SJCRH30 (cell line): Measurements from ENCODE around the gene SUN1. TPM values are rescaled to one million over a fixed set of nuclear protein-coding genes. Genes with fewer than 3 reads are reported as not detected.

Experiments
- DNase-seq, 2 experiments: peaks; one replicate each; pipeline ENCODE4 v3.0.0-alpha.2; 2015 to 2020
- H3K27ac ChIP-seq: fragments of 250-450 bp; sonication (Bioruptor Pico); 2 replicates; pipeline ENCODE4 v1.5.1; 2020; ENCODE audit warnings: mild to moderate bottlenecking, moderate library complexity
- H3K27me3 ChIP-seq: fragments of 250-450 bp; sonication (Bioruptor Pico); 2 replicates; pipeline ENCODE4 v1.5.1; 2020; ENCODE audit warnings: mild to moderate bottlenecking, moderate library complexity
- H3K36me3 ChIP-seq: fragments of 250-450 bp; sonication (Bioruptor Pico); 2 replicates; pipeline ENCODE4 v1.5.1; 2020; ENCODE audit warnings: mild to moderate bottlenecking, moderate library complexity
- H3K4me1 ChIP-seq: fragments of 250-450 bp; sonication (Bioruptor Pico); 2 replicates; pipeline ENCODE4 v1.5.1; 2020; ENCODE audit warnings: mild to moderate bottlenecking, moderate library complexity
- H3K4me3 ChIP-seq: fragments of 250-450 bp; sonication (Bioruptor Pico); 2 replicates; pipeline ENCODE4 v1.5.1; 2020; ENCODE audit warnings: mild to moderate bottlenecking, moderate library complexity
- H3K9me3 ChIP-seq: fragments of 250-450 bp; sonication (Bioruptor Pico); replicated peaks from 2 replicates; pipeline ENCODE4 v1.5.1; 2020; ENCODE audit warnings: mild to moderate bottlenecking, moderate library complexity
- total RNA-seq: library from RNA; depleted of rRNA; stranded (reverse); fragments of >200 nt; shearing (Covaris generic); gene quantifications from 2 replicates; pipeline ENCODE4 v1.2.3, GENCODE V29; 2014

The SUN1 gene
- total RNA-seq, 1 experiment from 2014 or later: 83.3 TPM

DNA sequence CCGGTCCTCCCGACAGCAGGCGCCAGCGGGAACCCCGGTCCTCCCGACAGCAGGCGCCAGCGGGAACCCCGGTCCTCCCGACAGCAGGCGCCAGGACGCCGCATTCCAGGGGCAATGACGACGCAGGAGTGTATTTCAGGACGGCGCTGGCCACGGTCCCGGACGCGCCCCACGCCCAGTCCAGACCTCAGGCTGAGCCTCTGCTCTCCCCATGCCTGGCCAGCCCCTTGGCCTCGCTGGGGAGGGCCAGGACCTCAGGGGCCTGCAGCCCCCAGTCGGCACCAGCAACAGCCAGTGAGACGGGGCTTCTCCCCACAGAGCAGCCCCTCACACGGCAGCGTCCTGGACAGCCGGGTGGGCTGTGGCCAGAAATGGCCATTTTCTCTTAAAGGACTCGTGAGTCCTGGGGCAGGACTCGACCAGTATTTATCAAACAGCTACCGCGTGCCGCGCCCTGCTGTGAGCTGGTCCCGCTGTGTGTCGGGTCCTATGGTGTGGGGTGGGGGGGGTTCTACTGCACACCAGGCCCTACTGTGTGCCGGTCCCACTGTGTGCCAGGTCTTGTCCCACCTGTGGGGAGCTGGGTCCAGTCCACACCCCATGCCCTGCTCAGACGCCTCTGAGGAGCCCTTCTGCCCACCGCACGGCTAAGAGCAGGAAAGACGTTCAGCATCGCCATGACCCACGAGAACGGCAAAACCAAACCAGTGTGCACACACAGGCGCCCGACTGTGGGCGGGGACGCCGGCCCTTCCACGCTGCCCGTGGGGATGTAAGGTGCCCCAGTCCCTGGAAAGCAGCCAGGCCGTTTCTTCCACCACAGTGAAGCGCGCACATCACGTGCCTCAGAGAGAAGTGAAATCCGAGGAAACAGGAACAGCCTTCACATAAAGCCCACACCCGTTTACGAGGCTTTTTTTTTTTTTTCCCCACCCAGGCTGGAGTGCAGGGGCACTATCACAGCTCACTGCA is 77.4 kb downstream of the SUN1 start:
- no peak overlapping the region for H3K27ac ChIP-seq
- H3K36me3 ChIP-seq: no peaks in the 10 kb centered on the region
- H3K4me1 ChIP-seq: no peaks in the 10 kb centered on the region; the same call in 1 of the 2 replicates
- H3K4me3 ChIP-seq: no peak overlapping the region
- DNase-seq: no peak
- no peaks in the 10 kb centered on the region for H3K9me3 ChIP-seq
- H3K27me3 ChIP-seq: peaks cover 2% of the 10 kb centered on the region

DNA sequence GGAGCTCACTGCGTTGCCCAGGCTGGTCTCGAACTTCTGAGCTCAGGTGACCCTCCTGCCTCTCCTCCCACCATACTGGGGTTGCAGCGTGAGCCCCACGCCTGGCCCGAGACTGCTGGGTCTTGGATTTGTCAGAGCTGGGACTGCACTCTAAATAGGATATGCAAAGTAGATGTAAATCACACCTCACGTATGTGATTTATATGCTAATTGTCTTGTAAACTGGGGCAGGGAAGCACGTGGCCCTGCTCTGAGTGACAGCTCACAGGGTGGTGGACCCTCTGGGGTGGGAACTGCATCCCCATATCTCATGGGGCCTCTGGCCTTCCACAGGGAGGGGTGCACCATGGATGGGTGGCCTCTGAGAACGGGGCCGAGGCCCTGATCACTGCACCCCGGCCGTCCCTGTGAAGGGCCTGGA is 78.2 kb downstream of the SUN1 start:
- Histone ChIP-seq H3K27me3 (0 out of 2 replicates have a peak, but pooled peaks cover 2% of the 10 kb centered on the region), H3K27ac (no peak overlapping the region)
- DNase-seq: no peak

DNA sequence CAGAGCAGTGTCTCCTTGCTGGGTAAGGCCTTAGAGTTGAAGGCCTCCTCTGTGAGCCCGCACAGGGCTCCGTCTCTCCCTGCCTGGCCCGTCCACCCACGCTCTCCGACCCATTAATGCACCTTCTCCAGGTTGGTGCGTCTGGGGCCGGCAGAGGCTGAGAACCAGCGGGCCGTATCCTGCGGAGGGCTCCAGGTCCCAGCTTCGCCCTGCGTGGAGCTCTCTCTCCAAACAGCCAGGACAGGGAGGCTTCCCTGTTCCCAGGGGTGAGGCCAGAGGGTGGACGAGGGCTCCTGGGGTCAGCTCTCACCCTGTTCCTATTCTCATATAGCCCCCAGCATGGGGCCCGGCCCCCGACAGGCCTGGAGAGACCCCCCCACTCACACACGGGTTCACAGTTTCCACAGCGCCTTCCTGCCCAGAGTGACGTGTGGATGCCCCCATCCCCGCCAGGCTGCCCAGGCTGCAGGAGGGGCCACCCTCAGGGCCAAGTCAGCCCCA is 78.7 kb downstream of the SUN1 start:
- Histone ChIP-seq H3K4me3 (no peak overlapping the region), H3K27me3 (0 out of 2 replicates have a peak, but pooled peaks cover 2% of the 10 kb centered on the region), H3K4me1 (no peaks in the 10 kb centered on the region), H3K36me3 (no peaks in the 10 kb centered on the region), H3K27ac (no peak overlapping the region), H3K9me3 (no peaks in the 10 kb centered on the region)
- no peak for DNase-seq

More for the DNA sequence above, 78.2 kb downstream of the SUN1 start:
- H3K4me3 ChIP-seq: no peak overlapping the region
- no peaks in the 10 kb centered on the region for H3K9me3 ChIP-seq
- H3K36me3 ChIP-seq: no peaks in the 10 kb centered on the region
- no peaks in the 10 kb centered on the region for H3K4me1 ChIP-seq

DNA sequence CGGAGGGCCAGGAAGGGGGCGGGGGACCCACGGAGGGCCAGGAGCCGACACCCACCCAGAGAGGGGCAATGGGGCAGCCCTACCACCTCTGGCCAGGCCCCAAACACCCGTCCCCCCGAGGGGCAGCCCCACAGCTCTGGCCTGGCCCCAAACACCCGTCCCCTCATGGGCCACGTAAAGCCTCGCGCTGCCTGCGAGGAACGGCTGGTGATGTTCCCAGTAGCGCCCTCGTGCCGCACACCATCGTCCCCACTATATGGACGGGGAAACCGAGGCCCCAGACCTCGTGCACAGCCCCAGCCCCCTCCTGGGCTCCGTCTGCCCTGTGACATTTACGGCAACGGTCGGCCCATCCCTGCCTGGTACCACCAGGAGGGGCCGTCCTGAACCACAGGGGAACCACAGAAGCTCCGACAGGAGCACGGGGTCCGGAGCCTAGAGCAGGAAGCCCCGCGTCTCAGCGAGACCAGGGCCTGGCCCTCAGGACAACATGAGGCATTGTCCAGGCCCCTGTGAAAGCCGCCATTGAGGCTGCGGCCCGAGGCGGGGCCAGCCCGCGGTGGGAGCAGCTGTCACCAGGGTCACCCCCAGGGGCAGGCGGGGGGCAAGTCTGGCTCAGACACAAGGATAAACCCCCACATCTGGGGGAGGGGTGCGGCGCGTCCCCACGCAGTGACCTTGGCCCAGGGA is 79.7 kb downstream of the SUN1 start:
- no peak for DNase-seq
- Histone ChIP-seq H3K9me3 (no peaks in the 10 kb centered on the region), H3K4me1 (no peaks in the 10 kb centered on the region), H3K4me3 (no peak overlapping the region), H3K36me3 (no peaks in the 10 kb centered on the region), H3K27ac (no peak overlapping the region), H3K27me3 (peaks cover 7% of the 10 kb centered on the region; the same call in 1 of the 2 replicates)

DNA sequence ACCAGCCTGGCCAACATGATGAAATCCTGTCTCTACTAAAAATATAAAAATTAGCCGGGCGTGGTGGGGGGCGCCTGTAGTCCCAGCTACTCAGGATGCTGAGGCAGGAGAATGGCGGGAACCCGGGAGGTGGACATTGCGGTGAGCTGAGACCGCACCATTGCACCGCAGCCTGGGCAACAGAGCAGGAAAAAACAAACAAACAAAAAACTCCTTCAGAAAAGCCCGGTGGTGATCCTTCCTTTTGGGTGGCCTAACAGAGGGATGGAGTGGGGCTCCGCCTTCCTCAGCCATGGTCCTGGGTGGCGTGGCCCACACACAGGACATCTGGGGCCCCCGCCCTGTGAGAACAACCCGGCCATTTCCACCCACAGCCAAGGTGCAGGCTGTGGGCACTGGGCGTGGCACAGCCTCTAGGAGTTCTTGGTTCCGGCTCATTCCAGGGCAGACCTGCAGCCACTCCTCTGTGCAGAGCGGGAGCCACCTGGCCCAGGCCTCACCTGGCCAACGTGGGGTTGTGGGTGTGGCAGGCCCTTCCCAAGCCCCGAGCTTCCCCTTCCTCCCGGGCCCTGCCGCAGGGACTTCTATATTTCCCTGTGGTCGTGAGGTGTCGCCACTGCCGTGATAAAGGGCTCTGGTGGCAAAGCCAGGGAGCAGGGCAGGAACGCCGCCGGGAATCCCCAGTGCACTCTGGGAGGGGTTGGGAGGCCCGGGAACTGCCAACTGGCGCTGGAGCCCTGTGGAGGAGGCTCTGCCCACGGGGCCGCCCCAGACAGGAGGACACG is 81.7 kb downstream of the SUN1 start:
- H3K4me1 ChIP-seq: no peaks in the 10 kb centered on the region
- H3K4me3 ChIP-seq: no peak overlapping the region
- no peaks in the 10 kb centered on the region for H3K36me3 ChIP-seq
- peaks cover 12% of the 10 kb centered on the region; the same call in 1 of the 2 replicates for H3K27me3 ChIP-seq
- DNase-seq: no peak
- no peaks in the 10 kb centered on the region for H3K9me3 ChIP-seq
- no peak overlapping the region for H3K27ac ChIP-seq

DNA sequence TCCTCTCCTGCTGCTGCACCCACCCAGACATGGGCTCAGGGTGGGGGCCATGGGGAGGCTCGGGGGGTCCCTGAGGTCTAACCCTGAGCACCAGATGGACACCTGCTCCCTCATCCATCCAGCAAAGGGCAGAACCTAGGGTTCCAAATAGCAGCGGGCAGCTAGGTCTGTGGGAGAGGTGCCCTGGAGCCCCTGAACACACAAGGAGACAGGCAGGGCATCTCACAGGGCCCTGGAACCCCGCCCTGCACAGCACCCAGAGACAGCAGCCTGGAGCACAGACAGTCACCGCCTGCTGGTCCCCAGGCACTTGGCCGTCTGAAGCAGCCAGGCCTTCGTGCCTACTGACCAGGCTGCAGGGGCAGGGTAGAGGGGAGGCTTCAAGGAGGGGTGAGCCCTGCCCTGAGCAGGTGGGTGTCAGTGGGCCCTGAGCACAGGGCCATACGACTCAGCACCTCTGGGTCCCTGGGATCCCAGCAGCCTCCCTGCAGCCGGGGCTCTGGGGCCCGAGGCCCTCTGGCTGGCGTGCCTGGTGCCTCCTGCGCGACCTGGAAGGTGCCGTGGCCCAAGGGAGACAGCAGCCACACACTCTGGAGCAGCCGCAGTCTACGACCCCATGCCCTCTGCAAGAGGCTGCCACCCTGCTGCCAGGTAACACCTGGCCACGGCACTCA is 82.4 kb downstream of the SUN1 start:
- H3K4me3 ChIP-seq: no peak overlapping the region
- no peaks in the 10 kb centered on the region for H3K9me3 ChIP-seq

DNA sequence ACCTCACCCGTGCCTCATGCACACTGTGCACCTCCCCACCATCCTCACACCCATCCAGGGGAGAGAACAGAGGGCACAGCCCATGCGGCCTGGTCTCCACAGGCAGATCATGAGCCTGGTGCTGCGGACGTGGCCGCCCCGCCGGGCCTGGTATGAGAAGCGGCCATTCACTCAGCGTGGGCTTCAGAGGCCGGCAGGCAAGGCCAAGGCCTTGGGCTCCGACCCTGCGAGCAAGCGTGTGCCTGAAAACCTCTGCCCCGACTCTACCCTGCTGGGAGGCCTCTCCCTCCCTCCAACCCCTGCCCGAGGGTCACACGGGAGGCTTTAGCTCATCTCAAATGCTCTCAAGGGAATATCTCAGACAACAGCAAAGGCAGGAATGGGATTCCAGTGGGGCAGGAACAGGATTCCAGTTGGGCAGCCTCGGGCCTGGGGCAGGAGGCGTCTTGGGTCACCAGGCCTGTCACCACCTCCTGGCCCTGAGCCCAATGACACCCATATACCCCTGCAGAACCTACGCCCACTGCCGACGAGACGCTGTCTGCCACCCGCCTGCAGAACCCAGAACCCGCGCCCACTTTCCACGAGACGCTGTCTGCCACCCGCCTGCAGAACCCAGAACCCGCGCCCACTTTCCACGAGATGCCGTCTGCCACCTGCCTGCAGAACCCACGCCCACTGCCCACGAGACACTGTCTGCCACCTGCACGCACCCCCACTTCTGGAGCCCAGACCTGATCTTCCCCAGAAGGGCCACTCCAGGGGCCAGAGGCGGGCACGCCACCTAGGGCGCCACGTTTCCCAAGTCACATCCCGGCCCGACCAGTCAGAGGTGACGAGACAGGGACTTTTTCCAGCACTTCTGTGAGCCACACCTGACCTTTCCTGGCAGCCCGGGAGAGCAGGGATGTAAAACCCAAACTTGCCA is 83.3 kb downstream of the SUN1 start:
- no peak overlapping the region for H3K4me3 ChIP-seq
- peaks cover 12% of the 10 kb centered on the region; the same call in 1 of the 2 replicates for H3K27me3 ChIP-seq
- H3K4me1 ChIP-seq: no peaks in the 10 kb centered on the region
- no peak for DNase-seq
- no peaks in the 10 kb centered on the region for H3K9me3 ChIP-seq
- no peak overlapping the region for H3K27ac ChIP-seq
- no peaks in the 10 kb centered on the region for H3K36me3 ChIP-seq

More for the DNA sequence above, 82.4 kb downstream of the SUN1 start:
- H3K4me1 ChIP-seq: no peaks in the 10 kb centered on the region
- DNase-seq: no peak
- peaks cover 12% of the 10 kb centered on the region; the same call in 1 of the 2 replicates for H3K27me3 ChIP-seq
- no peak overlapping the region for H3K27ac ChIP-seq
- H3K36me3 ChIP-seq: no peaks in the 10 kb centered on the region

DNA sequence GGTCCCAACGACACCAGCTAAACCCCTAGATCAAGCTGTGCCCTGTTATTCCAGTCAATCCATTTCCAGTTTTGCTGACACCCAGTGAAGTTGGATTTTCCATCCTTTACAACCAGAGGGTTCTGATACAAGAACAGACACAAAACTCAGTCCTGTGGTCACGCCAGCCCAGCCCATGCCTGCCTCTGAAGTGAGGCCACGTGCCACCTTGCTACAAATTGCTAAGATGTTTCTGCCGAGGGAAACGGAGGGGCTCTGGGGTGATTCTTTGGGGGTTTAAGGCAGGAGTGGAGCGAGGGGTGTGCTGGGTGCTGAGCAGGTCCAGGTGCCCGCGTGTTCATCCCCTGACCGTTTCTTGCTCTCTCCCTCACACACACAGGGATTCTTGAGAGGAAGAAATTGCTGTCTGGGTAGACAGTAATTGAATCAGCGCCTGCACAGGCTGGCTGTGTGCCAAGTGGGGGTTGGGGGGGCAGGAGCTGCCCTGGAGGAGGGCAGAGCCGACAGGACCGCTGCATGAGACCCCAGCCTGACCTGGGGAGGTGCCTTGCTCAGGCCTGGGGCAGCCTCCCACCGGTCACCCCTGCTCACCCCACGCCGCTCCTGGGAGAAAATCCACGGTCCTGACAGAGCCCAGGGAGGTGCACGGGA is 84.1 kb downstream of the SUN1 start:
- no peak for DNase-seq
- no peak overlapping the region for H3K27ac ChIP-seq

DNA sequence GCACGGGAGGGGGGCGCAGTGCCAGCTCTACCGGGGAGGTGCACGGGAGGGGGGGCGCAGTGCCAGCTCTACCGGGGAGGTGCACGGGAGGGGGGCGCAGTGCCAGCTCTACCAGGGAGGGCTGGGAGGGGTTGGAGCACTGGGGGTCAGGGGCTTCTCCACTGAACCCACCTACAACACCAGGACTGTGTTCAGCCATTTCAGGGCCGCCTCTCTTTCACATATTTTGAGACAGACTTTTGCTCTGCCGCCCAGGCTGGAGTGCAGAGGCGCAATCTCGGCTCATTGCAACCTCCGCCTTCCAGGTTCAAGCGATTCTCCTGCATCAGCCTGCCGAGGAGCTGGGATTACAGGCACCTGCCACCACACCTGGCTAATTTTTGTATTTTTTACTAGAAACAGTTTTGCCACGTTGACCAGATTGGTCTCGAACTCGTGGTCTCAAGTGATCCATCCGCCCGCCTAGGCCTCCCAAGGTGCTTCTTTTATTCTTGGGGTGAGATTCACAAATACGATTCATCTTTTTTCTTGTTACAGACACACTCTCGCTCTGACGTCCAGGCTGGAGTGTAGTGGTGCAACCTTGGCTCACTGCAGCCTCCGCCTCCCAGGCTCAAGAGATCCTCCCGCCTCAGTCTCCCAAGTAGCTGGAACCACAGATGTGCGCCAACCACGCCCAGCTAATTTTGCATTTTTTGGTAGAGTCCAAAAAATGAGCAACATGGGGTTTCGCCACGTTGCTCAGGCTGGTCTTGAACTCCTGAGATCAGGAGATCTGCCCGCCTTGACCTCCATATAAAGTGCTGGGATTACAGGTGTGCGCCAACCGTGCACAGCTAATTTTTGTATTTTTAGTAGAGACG is 85.2 kb downstream of the SUN1 start:
- H3K4me1 ChIP-seq: no peaks in the 10 kb centered on the region
- no peak for DNase-seq
- no peak overlapping the region for H3K4me3 ChIP-seq
- no peaks in the 10 kb centered on the region for H3K9me3 ChIP-seq
- no peak overlapping the region for H3K27ac ChIP-seq
- H3K27me3 ChIP-seq: peaks cover 12% of the 10 kb centered on the region; the same call in 1 of the 2 replicates
- H3K36me3 ChIP-seq: no peaks in the 10 kb centered on the region

More for the DNA sequence above, 84.1 kb downstream of the SUN1 start:
- H3K36me3 ChIP-seq: no peaks in the 10 kb centered on the region
- H3K4me3 ChIP-seq: no peak overlapping the region
- peaks cover 12% of the 10 kb centered on the region; the same call in 1 of the 2 replicates for H3K27me3 ChIP-seq
- H3K4me1 ChIP-seq: no peaks in the 10 kb centered on the region
- H3K9me3 ChIP-seq: no peaks in the 10 kb centered on the region

DNA sequence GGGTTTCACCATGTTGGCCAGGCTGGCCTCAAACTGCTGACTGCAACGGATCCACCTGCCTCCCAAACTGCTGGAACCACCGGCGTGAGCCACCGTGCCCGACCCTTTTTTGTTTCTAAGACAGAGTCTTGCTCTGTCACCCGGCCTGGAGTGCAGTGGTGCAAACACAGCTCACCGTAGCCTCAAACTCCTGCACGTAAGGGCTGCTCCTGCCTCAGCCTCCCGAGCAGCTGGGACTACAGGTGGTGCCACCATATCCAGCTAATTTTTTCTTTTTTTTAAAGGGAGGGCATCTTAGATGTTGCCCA is 85.8 kb downstream of the SUN1 start:
- Histone ChIP-seq H3K27me3 (peaks cover 12% of the 10 kb centered on the region; the same call in 1 of the 2 replicates), H3K9me3 (no peaks in the 10 kb centered on the region), H3K36me3 (no peaks in the 10 kb centered on the region), H3K4me3 (no peak overlapping the region), H3K4me1 (no peaks in the 10 kb centered on the region), H3K27ac (no peak overlapping the region)
- no peak for DNase-seq

DNA sequence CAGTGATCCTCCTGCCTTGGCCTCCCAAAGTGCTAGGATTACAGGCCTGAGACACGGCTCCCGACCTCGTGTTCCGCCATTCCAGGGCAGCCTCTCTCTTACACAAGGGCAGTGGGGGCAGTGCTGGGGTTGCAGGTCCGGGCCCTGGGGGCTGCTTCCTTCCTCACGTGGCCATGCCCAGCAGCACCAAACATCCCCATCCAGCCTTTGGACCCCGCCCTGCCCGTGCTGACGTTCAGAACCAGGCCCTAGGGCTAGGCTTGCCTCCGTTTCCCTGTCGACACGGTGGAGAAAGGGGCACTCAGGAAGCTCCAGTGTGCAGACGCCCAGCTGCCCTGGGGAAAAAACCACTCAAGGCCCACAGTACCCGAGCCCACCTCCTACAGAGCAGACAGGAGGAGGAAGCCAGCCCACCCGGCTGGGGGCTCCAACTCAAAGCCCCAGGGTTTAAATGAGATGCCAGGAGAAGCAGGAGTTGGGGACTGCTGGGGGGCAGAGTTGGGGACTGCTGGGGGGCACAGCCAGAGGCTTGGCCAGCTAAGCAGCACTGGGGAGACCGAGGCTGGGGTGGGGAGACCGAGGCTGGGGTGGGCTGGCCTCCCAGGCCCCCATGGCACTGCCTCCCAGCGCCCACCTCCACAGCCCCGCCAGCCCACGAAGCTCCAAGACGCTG is 86.3 kb downstream of the SUN1 start:
- Histone ChIP-seq H3K36me3 (no peaks in the 10 kb centered on the region), H3K27me3 (peaks cover 12% of the 10 kb centered on the region; the same call in 1 of the 2 replicates), H3K4me1 (no peaks in the 10 kb centered on the region), H3K4me3 (no peak overlapping the region), H3K27ac (no peak overlapping the region), H3K9me3 (no peaks in the 10 kb centered on the region)
- DNase-seq: no peak

DNA sequence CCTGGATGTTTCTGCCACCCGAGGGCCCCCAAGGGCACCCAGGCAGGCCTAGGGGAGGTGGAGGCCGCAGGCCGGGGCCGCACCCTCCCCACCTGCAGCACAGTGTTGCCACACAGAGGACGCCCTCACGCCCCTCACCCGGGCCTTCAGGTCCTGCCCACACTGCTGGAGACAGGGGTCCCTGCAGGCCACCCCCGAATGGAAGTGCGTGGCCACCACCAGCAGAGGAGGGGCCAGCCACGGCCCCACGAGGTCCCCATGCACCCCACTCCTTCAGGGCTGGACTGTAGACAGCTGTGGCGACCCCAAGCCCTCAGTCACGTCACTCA is 86.8 kb downstream of the SUN1 start:
- DNase-seq: no peak
- Histone ChIP-seq H3K27me3 (peaks cover 12% of the 10 kb centered on the region; the same call in 1 of the 2 replicates), H3K4me1 (no peaks in the 10 kb centered on the region), H3K36me3 (no peaks in the 10 kb centered on the region), H3K27ac (no peak overlapping the region), H3K4me3 (no peak overlapping the region), H3K9me3 (no peaks in the 10 kb centered on the region)
